Activated CD4-positive, alpha-beta T cell treated with anti-CD3 and anti-CD28 coated beads for 4 hours (primary cell): ENCODE results near the gene MCAM.
A peak's percentile ranks its signal among the peaks of the same experiment; 100 is the strongest.

Experiments
- DNase-seq, 2 donors: peaks; one replicate each; pipeline ENCODE4 v3.0.0-alpha.2; 2020

MCAM gene

DNA sequence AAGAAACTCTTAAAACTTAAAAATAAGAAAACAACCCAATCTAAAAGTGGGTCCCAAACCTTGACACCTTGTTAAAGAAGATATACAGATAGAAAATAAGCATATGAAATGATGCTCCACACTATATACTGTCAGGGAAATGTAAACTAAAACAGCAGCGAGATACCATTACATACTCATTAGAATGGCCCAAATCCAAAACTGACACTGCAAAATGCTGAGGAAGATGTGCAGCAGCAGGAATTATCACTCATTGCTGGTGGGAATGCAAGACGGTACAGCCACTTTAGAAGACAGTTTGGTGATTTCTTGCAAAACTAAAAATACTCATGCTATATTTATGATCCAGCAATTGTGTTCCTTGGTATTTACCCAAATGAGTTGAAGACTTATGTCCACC lies 12.4 kb upstream of the MCAM start:
- DNase-seq: no peak

DNA sequence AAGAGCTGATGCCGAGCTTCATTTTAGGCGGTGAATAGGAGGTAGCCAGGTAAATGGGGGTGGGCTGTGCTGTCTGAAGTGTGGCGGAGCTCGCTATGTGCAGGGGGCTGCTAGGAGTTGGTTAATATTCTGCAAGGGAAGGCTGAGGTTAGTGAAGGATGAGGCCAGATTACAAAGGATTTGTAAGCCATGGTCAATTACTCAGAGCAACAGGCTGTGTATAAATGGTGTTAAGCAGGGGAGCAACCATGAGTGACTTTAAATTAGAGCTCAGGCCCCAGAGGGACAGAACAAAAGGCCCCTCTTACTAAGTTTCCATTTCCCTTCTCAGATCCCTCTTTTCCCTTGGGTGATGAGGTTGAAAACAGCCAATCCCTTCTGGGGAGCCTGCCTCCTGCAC lies 7.3 kb upstream of the MCAM start:
- no peak for DNase-seq

DNA sequence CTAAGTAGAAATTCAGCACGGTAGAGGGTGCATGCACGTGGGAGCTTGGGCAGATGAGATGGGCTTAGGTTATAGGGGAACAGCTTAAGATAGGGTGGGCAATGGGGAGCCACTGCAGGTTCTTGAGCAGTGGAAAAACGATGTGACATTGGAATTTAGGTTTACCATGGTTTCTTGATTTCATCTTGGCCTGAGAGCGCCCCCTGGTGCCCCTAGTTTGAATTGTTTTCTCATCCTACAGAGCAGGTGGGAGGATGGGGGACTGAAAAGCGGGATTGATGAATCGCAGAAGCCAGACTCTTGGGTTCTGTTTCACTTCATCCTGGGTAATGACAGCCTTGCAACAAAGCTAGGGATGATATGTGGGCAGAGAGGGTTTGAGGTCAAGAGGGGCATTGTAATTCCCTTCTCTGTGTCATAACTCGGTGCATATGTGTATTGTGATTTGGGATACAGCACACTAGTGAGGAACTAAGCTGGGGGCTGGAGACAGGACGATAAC lies 6.7 kb upstream of the MCAM start:
- peak; percentile 69 to 84 for DNase-seq

- DNase-seq: no peak
These were observed 6.1 kb upstream of the MCAM start for GRCh38 chr11:119322921-119323531.

GRCh38 chr11:119322360-119322739 lies 5.4 kb upstream of the MCAM start:
- DNase-seq: no peak

DNA sequence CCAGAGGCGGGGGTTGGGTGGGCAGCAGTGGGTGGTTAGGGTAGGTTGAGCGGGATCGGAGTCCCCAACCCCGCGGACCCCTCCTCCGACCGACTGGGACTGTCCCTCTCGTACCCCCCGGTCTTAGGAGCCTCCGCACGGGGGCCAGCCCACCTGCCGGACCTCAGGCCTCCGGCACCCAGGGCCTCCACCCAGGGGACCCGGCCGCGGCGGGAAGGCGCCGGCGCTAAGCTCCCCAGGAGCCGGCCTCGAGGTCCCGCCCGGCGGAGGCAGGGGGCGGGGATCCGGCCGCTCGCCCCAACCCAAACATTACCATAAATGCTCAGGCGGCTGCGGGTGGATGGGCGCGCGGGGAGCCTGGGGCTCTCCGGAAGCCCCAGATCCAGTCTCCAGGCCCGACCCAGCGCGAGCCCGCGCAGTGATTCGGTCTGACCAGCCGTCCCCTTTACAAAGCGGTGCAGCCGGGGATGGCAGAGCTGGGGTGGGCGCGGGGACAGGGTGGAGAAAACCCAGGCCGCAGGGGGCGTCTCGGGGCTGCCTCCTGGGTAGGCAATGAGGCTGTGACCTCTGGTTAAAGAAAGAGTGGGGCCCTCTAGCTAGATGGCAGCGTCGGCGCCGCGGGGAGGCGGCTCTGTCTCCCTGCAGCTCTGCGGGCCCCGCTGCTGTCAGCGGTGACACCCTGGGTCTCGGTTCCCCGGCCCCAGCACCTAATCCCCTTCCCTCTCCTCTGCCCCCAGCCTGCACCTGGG lies 4.0 kb upstream of the MCAM start:
- DNase-seq: peak in 1 of 2 donors; percentile 32

DNA sequence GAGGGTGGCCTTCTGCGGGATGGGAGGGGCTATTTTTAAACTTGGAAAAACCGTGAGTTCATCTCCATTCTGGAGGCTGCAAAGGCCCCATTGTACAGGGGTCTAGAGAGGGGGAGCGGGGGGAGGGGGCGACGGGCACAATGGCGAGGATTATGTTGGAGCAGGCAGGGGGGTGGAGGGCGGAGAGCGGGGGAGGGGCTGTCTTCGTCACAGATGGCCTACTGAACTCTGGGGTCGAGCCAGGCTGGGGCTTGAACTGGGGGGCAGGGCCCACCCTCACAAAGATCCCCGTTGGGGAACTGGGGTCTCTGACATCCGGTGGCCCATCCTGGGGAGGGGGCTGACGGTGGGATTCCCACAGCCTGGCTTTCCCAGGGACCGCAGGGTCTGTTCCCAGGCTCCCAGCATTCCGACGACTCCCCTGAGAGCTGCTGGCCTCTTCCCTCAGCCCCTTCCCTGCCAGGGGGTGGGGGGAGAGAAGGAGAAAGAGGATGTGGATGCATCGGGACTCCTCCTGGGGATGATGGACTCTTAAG lies 3.4 kb upstream of the MCAM start:
- DNase-seq: no peak

- no peak for DNase-seq
These were observed 2.8 kb upstream of the MCAM start for GRCh38 chr11:119319700-119320239.

GRCh38 chr11:119319136-119319699 lies 2.3 kb upstream of the MCAM start:
- no peak for DNase-seq

DNA sequence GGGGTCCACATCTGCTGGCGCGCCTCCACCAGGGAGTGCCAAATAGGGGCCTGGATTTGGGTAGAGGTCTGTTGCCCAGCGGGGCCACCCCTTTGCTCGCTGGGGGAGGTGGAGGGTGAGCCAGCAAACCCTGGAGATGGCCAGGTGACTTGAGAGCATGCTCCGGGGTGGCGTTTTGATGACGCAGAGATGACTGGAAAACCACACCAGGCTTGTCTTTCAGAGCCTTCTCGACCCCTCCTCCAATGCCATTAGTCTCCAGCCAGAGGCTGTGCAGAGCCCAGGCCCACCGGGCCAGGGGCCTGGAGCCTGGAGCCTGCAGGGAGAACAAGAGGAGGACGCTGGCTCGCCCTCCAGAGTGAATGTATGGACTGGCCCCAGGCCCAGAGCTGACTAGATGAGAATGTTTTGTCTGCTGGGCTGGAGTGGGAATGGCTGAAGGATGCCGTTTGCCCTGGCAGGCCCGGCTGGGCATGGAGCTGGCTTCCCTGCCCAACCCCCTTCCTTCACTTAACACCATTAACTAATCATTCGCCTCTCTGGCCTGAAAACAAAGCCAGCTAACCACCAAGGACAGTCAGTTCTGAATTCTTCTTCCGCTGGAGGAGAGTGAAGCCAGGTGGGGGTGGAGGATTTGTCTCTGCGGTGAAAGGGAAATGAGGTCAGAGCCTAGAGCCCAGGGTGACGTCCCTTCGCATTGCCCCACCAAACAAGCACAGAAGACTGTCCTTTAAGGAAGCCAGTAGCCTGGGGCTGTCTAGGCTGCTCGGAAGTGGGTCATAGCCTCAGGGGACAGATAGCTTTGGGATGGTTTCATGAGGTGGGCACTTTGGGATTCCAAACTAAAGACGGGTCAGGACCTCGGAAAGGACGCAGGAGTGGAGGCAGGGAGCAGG lies 1.6 kb upstream of the MCAM start:
- no peak for DNase-seq

- DNase-seq: no peak
These were observed 786 bp upstream of the MCAM start for GRCh38 chr11:119317592-119318239.

GRCh38 chr11:119316016-119316728 lies 758 bp downstream of the MCAM start:
- DNase-seq: no peak

DNA sequence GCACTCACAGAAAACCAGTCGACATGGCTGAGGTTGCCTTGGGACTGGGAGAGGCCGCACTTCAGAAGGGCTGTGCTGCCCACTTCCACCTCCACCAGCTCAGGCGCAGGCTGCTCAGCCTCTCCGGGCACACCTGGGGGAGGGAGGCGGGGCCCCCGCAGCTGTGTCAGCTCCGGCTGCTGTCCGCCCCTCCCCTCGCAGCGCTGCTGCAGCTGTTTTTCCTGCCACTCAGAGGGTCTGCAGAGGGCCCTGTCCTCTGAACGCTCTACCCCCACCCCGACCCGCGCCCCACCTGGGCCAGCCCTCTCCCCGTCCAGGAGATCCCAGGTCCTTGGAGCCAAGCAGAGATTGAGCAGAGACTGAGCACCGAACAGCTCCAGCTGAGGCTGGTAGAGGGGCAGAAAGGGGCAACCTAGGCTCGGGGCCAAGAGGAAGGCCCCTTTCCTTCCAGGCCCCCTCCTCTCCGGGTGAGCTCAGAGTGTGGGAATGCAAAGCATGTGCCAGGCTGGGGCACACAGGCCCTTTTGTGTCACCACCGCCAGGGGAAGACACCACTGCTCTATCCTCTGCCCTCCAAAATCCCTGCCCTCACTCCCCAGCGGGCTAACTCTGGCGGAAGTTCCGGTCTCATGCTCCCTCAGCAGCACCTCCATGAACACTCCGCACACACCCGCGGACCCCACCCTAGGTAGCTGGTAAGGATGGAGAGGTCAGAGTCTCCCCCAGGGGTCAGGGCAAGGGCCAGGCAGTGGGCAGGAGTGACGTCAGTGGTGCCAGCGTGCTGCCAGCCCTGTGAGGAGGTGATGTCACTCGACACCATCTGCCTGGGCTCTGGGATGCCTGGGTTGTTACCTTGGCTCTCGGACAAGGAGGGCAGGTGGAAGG lies 1.6 kb downstream of the MCAM start:
- DNase-seq: peak; percentile 58 to 64

GRCh38 chr11:119314726-119315125 lies 2.2 kb downstream of the MCAM start:
- no peak for DNase-seq

DNA sequence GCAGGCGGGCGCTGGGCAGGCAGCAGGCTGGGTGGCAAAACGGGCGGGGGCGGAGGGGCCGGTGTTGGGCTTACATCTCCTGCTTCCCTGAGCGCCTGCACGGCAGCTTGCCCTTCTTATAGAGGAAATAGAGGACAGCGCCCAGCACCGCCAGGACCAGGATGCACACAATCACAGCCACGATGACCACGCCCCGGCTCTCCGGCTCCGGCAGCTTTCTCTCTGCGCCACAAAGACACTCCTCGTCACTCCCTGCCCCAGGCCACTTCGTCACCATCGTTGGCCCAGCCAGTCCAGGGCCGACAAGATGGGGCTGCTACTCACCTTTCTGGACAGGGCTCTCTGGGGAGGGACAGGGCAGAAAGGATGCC lies 6.3 kb downstream of the MCAM start:
- no peak for DNase-seq

DNA sequence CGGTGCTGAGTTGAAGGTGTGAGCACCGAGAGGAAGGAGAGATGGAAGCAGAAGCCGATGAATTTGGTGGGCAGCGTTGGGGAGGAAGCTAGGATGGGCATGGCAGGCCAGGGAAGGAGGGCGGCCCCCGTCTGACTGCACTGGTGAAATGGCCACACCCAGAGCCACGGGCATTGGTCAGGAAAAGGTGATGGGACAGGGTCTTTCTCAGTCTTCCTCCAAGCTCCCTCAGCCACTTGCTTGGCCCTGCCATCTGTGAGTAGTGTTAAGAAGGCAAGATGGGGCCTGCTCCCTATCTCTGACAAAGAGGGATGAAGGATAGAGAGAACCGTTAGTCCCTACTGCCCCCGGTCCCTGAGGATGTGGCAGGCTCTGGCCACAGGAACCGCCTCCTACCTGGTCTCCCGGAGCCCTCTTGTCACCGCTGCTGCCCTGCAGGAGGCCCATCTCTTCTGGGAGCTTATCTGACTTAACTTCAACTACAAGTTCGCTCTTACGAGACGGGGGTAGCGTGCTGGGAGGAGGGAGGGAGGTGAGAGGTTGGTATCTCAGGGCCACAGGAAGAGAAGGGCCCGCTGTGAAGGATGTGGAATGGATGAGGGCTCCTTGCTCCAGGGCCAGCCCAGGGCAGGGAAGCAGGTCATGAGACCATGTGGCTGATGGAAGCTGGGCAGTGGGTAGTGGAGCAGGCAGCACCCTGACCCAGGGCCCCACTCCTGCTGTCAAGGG lies 6.8 kb downstream of the MCAM start:
- DNase-seq: no peak

GRCh38 chr11:119309411-119309810 lies 7.5 kb downstream of the MCAM start:
- no peak for DNase-seq

DNA sequence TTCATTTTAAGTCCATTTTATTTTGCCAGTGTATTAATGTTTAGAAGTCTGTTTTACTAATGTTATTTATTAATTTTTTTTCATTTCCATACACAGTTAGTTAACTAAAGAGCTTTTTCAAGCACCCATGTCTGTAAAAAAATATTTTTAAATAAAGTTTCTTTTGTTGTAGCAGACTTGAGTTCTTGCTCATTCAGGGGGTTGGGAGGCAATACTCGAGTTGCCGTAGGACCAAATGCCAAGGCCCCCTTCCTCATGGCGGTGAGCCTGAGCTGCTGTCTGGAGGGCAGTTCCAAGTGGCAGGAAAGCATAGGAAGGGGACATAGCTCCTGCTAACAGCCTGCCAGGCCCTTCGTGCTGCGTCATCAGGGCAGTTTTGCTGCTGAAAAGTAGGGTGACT lies 9.0 kb downstream of the MCAM start:
- DNase-seq: no peak

DNA sequence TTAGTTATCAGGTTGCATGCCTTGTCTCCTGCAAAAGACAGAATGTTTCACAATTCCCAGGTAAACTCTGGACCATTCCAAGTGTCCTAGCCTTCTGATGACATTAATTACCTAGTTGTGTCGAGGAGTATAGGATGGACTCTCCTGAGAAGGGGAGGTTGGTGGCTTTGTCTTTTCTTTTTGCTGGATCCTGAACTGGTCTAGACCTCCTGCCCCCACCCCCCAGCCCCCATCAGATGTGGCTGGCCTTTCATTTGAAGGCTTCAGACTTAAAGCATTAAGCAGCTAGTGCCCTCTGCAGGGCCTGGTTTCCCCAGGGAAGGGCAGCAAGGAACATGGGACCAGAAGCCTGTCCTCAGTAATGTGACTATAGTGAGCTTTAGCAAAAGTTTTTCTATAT lies 9.7 kb downstream of the MCAM start:
- DNase-seq: no peak

DNA sequence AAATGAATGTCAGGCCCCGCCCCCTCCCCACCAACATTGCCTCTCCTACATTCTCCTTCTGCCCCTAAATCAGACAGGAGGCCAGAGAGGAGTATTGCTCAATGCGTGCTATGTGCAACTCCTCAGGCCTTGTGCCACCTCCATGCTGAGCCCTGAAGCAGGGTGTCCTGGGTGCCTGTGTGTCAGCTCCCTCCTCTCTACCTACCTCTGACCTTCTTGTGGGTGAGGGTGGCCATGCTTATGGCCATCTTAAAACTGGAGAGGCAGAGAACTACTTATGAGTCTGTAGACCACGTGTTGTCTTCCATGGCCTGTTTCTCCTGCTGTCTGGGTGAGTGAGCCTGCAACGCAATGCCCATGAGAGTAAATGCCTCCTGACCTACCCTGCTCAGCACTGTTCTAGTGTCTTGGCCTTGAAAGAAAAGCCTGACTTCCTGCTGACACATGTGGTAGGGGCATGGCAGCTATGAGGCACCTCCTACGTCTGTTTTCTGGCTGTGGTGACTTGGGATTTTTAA lies 10.5 kb downstream of the MCAM start:
- DNase-seq: no peak
